ENCODE measurements around the gene PRKAR2A.
A peak's percentile ranks its signal among the peaks of the same experiment; 100 is the strongest.
"Not testable (repeated sequence)": the region's sequence is repeated elsewhere in the genome, so short reads cannot be mapped to it uniquely, and the experiment has no call there.

Gene PRKAR2A

DNA sequence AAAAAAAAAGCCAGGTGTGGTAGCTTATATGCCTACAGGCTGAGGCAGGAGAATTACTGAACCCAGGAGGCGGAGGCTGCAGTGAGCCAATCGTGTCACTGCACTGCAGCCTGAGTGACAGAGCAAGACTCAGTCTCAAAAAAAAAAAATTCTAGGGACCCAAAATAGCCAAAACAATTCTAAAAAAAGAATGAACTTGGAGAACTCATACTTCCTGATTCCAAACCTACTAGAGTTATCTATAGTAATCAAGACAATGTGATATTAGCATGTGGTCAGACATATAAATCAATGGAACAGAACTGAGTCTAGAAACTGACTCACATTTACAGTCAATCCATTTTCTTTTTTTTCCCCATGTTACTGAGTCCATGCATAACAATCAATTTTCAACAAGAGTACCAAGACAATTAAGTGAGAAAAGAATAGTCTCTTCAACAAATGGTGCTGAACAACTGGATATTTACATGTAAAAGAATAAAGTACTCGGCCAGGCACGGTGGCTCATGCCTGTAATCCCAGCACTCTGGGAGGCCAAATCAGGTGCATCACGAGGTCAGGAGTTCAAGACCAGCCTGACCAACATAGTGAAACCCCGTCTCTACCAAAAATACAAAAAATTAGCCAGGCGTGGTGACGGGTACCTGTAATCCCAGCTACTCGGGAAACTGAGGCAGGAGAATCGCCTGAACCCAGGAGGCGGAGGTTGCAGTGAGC lies 11.9 kb downstream of the PRKAR2A start:
- DNase-seq: no peak

DNA sequence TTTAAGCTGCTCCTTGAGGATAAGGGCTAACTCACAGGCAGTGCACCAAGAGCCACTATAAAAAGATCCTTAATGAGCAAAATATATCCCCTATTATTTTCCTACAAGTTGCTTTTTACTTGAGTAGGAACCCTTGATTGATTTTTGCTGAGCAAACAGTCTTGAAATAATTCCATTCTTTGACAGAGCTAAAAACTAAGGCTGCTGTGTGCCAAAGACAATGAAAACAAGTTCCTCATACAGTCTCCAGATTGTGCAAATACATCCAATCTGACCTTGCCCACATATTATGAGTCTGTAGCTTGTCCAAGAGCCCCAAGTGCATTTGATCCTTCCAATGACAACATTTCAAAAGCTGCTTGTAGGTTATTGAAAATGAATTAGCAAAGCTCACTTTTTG lies 15.0 kb downstream of the PRKAR2A start:
- no peak for DNase-seq

DNA sequence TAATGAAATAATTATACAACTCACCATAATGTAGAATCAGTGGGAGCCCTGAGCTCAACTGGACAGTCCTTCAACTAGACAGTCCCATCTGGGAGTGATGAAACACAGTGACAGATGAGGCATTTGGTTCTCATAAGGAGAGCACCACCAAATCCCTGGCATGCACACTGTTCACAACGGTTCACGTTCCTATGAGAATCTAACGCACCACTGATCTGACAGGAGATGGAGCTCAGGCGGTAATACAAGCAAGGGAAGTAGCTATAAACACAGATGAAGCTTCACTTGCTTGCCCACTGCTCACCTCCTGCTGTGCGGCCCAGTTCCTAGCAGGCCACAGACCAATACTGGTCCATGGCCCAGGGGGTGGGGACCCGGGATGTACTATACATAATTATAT lies 17.0 kb downstream of the PRKAR2A start:
- DNase-seq: peak; percentile 32

DNA sequence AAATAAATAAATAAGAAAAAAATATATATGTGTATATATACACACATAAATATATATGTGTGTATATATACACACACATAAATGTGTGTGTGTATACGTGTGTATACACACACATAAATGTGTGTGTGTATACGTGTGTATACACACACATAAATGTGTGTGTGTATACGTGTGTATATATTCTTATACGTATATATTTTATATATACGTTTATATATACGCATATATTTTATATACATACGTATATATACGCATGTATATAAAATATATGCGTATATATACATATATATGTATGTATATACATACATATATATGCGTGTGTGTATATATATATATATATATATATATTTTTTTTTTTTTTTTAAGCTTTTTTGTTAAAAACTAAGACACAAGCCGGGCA lies 18.1 kb downstream of the PRKAR2A start:
- not testable (repeated sequence) for DNase-seq

DNA sequence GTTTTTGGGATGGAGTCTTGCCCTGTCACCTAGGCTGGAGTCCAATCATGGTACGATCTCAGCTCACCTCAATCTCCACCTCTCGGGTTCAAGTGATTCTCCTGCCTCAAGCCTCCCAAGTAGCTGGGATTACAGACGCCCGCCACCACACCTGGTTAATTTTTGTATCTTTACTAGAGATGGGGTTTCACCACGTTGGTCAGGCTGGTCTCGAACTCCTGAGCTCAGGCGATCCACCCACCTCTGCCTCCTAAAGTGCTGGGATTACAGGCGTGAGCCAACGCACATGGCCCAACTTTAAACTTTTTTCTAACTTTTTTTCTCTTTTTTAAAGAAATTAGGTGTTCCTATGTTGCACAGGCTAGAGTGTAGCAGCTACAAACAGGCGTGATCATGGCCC lies 19.8 kb downstream of the PRKAR2A start:
- DNase-seq: not testable (repeated sequence)

DNA sequence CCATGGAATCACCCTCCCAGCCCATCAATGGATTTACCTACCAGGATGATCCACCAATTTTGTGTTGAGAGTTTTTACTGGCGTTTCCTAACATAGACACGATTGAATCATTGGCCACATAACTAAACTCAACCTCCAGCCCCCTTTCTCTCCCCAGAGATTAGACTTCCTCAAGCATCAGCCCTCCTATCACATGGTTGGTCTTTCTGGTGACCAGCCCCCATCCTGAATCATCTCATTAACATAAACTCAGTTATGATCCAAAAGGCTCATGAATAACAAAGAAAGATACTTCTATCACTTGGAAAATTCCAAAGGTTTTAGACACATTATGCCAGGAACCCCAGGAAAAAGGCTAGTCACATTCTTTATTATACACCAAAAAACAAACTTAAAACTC lies 21.2 kb downstream of the PRKAR2A start:
- no peak for DNase-seq

DNA sequence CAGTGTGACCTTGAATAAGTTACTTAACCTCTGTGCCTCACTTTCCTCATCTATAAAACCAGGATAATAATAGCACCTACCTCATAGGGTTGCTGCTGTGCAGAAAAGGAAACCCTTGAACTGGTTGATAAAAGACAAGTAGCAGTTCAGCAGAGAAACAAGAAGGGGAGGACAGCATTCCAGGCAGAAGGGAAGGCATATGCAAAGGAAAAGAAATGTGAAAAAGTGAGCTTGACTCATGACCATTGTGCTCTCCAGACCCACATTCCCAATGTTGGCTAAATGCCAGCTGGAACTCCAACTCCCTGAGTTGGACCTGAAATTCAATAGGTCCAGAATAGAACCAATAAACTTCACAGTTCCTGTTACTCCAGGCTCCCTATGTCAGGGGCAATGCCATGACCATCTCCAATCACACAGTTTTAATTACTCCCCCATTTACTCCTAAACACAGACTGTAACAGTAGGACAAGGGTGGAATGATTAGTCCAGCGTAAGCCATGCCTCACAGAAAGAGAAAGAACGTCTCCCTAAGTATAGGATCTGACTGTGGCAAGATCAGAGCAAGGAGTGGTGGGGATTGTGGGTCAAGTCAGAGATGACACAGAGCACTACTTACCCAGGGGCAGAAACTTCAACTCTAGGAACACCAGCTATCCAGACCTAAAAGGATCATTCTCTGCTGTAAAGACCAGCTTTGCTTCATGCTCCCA lies 26.9 kb downstream of the PRKAR2A start:
- DNase-seq: no peak

DNA sequence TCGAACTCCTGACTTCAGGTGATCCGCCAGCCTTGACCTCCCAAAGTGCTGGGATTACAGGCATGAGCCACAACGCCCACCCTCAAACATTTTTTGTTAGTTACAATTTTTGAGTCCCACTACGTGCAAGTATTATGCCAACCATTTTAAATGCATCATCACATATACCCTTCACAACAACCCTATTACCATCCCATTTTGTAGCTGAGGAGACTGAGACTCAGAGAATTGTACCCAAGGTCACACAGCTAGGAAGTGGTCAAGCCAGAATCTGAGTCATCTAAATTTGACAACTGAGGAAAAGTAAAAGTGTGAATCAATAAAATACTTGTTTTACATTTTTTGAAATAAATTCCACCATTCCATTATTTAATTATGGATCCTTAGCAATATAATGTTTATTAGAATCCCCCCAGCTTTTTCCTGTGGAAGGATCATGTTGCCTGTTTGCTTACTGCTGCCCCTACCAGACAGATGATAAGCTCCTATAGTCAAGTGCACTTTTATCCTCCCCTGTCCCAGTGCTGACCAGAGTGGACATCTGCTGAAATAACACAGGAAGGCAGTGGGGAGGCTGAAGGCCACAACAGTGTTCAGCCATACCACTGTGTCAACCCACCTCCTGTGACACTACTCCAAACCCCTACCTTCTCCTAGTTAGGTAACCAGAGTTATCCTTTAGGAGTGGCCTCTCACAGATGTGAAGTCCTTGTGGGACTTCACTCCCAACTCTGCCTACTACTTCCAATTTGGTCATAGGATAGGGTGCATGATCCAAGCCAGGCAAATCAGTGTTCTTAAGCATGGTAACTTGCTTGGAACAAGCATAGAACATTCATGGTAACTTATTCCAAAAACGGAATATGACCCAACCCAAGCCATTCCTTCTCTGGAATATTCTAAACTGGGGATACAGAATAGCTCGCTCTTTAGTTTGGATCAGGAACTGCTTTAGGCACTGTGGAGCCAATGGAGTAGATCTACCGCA lies 28.1 kb downstream of the PRKAR2A start:
- no peak for DNase-seq

DNA sequence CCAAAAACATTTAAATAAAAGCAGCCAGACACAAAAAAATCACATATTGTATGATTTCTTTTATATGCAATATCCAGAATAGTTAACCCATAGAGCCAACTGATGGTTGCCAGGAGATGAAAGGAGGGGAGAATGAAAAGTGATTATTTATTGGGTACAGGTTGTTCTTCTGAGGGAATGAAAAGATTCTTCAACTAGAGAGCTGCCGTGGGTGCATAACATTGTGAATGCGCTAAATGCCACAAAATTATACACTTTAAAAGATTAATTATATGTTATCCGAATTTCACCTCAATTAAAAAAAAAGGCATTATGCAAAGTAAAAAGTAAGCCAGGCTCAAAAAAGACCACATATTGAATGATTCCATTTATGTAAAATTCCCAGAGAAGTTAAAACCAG lies 36.1 kb downstream of the PRKAR2A start:
- DNase-seq: no peak

DNA sequence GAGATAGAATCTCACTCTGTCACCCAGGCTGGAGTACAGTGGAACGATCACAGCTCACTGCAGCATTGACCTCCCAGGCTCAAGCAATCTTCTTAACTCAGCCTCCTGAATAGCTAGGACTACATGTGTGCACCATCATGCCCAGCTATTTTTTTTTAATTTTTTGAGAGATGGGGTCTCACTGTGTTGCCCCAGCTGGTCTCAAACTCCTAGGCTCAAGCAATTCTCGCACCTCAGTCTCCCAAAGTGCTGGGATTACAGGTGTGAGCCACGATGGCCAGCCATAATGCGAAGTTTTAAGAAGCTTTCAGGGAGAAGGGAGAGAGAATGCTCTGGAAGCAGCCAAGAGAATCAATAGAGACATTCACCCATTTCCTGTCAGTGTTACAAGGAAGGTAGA lies 42.7 kb downstream of the PRKAR2A start:
- no peak for DNase-seq

DNA sequence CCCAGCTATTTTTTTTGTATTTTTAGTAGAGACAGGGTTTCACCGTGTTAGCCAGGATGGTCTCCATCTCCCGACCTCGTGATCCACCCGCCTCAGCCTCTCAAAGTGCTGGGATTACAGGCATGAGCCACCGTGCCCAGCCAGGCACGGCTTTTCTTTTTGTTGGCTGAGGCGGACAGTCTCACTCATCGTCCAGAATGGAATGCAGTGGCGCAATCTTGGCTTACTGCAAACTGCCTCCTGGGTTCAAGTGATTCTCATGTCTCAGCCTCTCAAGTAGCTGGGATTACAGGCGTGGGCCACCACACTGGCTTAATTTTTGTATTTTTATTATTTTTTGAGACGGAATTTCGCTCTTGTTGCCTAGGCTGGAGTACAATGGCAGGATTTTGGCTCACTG lies 46.8 kb downstream of the PRKAR2A start:
- not testable (repeated sequence) for DNase-seq

DNA sequence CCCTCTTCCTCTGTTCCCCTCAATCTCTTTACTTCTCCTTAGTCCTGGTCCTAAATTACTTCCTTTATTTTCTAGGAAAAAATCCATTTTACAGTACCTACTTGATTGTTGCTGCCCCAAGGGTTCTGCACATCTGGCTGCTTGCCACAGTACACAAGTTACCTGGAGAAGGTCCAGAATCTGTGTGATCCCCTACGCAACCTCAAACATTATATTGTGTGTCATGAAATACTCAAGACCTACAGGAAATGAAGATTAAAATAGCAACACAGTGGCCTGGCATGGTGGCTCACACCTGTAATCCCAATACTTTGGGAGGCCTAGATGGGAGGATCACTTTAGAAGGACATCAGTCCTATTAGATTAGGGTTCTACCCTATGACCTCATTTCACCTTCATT lies 48.7 kb downstream of the PRKAR2A start:
- no peak for DNase-seq

DNA sequence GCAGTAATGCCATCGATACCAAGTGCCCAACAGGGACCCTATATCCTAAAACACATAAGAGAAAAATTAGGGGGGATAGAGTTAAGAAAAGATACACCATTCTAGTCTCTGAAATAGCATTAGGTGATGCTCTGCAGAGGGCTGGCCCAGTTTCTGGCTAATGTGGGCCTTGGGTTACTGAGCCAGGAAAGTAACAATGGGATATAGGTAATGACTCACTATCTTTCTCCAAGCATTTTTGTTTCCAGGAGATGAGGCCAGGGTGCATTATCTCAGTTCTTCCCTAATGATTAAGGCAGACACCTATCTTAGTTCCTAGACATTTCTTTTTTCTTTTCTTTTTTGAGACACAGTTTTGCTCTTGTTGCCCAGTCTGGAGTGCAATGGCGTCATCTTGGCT lies 50.0 kb downstream of the PRKAR2A start:
- DNase-seq: no peak

DNA sequence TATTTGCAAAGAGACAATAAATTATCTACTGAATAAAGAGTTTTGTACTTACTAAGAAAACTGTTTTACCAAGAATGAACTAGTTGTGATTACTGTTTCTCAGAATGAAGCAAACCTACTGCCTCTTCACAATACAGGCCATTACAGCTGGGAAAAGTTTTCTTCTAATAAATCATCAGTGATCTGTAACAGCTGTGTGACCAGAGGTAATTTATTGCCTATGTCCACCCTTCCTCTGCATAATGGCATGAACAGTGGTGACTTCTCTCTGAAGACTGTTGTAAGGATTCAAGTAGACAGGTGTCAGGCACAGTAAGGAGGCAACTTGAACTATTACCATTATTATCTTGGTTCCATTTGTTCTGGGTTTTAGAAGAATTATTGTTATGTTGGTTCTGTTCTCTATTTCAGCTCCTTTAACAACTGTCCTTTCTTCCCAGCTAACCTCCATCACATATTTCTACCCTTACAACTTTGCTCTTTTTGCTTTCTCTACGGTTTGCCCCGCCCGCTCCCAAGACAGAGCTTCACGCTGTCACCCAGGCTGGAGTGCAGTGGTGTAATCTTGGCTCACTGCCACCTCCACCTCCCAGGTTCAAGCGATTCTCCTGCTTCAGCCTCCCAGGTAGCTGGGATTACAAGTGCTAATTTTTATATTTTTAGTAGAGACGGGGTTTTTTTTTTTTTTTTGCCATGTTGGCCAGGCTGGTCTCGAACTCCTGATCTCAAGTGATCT lies 51.5 kb downstream of the PRKAR2A start:
- no peak for DNase-seq

DNA sequence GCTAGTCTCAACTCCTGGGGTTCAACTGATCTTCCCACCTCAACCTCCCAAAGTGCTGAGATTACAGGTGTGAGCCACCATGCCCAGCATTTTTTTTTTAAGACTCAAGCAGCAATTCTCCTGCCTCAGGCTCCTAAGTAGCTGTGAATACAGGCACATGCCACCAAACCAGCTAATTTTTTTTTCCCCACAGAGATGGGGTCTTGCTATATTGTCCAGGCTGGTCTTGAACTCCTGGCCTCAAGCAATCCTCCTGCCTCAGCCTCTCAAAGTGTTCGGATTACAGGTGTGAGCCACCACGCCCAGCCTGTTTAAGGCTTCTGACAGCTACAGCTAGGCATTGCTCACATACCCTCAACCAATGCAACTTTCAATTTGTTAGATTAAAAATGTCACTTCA lies 54.2 kb downstream of the PRKAR2A start:
- not testable (repeated sequence) for DNase-seq

DNA sequence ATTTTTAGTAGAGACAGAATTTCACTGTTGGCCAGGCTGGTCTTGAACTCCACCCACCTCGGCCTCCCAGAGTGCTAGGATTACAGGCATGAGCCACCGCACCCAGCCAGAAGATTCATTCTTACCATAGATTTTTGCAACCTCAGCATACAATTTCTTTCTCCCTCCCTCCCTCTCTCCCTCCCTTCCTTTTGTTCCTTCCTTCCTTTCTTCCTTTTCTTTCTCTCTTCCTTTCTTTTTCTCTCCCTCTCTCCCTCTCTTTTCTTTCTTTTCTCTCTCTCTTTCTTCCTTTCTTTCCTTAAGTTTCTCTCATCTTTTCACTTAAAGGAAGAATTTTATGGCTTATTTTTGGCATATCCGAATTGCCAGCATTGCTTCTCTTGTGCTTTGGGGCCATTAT lies 58.0 kb downstream of the PRKAR2A start:
- DNase-seq: no peak

DNA sequence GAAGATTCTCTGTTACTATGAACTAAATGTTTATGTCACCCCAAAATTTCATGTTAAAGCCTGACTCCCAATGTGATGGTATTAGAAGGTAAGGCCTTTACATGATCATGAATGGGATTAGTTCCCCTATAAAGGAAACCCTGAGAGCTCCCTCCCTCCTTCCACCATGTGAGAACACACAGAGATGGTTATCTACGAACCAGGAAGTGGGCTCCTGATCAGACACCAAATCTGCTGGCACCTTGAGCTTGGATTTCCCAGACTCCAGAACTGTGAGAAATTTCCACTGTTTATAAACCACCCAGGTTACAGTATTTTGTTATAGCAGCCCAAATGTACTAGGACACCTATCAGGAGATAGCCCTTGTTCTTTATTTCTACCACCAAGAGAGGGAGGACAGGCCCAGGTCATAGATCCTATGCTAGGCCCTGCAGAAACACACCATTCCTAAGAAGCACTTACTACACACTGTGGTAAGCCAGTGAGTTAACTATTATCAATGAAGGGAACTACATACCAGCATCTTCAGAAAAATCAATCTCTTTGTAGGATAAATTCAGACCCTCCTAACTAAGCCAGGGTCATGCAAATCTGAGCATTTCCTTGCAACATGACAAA lies 59.0 kb downstream of the PRKAR2A start:
- DNase-seq: no peak

DNA sequence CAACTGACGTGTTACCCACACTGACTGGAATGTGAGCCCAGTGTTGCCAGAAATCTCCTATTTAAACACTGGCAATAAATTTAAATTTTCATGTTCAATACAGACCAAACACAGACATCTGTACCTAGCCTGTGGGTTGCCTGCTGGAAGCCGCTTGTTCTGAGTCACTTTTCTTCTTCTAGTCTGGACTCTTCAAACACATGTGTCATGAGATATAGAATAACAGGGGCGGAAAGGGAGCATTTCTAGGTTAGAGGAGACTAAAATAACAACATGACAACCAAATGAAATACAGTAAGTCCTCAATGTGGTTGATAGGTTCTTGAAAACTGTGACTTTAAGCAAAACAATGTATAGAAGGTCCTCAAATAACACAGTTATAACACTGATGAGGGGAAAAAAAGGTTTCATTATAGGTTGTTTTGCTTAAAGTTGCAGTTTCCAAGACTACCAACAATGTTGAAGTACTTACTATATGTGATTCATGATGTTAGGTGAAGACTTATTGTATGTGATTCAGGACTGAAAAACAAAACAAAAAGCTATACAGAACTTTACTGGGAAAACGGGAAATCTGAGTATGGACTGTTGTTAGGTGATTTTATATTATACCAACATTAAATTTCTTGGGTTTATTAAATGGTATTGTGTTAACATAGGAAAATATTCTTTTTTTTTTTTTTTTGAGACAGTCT lies 63.1 kb downstream of the PRKAR2A start:
- DNase-seq: no peak

DNA sequence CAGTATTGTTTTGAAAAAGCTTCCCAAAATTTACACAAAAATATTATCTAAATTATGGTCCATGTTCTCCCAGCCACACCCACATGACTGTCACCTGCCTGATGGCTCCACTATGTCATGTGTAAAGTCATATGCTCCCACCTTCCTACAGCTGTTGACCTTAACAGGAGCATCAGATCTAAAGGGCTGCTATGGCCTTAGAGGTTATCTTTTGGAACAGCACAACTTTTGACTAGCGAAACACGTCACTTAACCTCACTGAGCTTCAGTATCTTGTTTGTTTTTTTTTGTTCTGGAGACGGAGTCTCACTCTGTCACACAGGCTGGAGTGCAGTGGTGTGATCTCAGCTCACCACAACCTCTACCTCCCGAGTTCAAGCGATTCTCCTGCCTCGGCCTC lies 64.4 kb downstream of the PRKAR2A start:
- DNase-seq: no peak

DNA sequence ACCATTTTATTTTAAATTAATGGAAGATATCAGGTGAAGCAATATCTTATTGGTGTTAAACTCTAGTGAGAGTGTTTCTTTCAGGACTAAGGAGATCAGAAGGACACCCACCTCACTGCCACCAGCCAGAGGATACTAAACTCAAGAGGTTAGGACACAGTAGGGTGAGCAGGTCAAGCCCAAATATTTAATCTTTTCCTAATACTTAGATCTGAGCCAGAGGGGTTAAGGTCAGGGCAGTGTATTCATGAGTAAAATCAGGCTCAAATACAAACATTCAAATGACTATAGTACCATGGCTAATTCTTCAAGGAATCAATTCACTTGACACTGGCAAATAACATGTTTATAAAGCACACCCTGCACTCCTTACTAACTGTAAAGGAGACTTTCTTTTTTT lies 65.6 kb downstream of the PRKAR2A start:
- no peak for DNase-seq

DNA sequence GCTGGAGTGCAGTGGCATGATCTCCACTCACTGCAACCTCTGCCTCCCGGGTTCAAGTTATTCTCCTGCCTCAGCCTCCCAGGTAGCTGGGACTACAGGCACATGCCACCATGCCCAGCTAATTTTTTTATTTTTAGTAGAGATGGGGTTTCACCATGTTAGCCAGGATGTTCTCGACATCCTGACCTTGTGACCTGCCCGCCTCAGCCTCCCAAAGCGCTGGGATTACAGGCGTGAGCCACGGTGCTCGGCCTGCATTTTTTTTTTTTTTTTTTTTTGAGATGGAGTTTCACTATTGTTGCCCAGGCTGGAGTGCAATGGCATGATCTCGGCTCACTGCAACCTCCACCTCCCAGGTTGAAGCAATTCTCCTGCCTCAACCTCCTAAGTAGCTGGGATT lies 69.1 kb downstream of the PRKAR2A start:
- not testable (repeated sequence) for DNase-seq

DNA sequence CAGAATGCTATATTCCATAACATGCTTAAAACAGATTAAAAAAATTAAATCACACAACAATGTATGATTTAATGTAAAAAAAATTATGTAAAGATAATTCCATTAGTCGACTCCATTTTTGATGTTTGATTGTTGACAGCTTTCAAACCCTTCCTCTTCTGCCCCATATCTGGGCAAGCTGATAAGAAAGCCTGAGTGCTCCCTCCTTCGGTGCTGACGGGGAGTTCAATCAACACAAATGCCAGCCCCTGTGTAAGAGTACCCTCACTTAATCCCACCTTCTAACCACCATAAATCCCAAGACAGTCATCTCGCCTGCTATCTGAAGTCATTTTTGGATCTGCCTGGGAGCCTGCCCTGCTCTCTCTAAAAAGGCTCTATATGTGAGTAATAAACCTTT lies 70.8 kb downstream of the PRKAR2A start:
- DNase-seq: no peak
